ENCODE measurements around the gene CLIC4.
"Not testable (repeated sequence)": the region's sequence is repeated elsewhere in the genome, so short reads cannot be mapped to it uniquely, and the experiment has no call there.

CLIC4 gene

DNA sequence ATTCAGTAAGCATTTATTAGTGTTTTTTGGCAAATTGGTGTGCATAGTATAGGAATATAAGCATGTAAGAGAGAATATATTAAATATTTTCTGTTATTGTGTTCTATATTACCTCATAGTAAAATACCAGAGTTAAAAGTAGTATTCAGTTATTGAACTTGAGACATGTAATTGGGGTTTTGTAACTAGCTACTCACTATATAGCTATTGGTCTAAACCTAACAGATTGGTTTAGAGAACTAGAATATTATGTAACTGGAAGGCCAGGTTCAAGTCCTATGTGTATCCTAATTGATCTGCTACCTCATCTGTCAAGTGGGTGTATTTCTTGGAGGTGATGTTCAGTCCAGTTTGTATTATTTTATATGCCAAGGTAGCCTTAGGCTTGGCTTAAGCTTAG is 26.3 kb downstream of the CLIC4 start:
- DNase-seq (ENCODE audit: low read depth in 2 of 2, low spot score in 1 of 2), result no peak

- no peak for DNase-seq (ENCODE audit: low read depth in 2 of 2, low spot score in 1 of 2)
Observed at GRCh38 chr1:24773618-24774017, 28.4 kb downstream of the CLIC4 start.

DNA sequence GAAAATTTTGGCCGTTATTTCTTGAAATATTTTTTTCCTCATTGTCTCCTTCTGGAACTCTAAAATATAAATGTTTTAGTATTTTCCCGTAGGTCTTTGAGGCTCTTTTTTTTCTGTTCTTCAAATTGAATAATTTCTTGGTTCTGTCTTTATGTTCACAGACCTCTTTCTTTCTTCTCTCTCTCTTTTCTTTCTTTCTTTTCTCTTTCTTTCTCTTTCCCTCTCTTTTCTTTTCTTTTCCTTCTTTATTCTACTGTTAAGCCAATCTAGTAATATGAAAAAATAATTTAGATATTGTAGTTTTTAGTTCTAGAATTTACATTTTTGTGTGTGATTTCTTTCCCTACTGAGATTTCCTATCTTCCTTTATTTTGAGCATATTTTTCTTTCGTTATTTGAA is 30.1 kb downstream of the CLIC4 start:
- no peak for DNase-seq (ENCODE audit: low read depth in 2 of 2, low spot score in 1 of 2)

GRCh38 chr1:24775916-24776315 is 30.7 kb downstream of the CLIC4 start:
- no peak for DNase-seq (ENCODE audit: low read depth in 2 of 2, low spot score in 1 of 2)

DNA sequence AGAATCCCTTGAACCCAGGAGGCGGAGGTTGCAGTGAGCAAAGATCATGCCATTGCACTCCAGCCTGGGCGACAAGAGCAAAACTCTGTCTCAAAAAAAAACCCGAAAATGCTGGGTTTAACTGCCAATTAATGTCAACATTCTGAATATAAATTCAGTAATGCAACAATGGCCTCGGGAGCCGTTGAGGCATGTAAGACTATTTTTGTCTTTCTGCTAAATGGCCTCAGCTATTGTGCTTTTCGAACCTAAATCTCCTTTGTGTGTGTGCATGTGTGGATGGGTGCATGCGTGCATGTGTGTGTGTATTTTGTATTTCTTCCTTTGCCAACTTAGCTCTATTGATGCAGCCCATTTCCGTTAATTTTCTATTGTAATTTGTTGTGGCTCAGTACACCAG is 31.6 kb downstream of the CLIC4 start:
- DNase-seq (ENCODE audit: low read depth in 2 of 2, low spot score in 1 of 2), result no peak

DNA sequence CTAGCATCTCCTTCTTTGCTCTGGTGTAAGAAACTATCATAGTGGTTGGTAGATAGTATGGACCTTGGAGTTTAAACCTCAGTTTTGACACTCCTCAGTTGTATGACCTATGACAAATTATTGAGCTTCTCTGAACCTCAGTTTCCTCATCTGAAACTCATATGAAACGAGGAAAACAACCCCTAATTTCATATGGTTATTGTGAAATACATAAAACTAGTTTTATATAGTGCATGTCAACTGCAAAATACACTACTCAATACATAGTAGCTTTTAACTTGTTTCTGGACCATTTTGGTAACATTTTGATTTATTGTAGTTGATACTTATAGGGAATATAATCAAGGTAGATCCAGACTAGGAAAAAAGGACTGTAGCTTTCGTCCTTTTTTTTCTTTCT is 32.9 kb downstream of the CLIC4 start:
- DNase-seq (ENCODE audit: low read depth in 2 of 2, low spot score in 1 of 2), result no peak

GRCh38 chr1:24779199-24779598 is 34.0 kb downstream of the CLIC4 start:
- not testable (repeated sequence) for DNase-seq (ENCODE audit: low read depth in 2 of 2, low spot score in 1 of 2)

DNA sequence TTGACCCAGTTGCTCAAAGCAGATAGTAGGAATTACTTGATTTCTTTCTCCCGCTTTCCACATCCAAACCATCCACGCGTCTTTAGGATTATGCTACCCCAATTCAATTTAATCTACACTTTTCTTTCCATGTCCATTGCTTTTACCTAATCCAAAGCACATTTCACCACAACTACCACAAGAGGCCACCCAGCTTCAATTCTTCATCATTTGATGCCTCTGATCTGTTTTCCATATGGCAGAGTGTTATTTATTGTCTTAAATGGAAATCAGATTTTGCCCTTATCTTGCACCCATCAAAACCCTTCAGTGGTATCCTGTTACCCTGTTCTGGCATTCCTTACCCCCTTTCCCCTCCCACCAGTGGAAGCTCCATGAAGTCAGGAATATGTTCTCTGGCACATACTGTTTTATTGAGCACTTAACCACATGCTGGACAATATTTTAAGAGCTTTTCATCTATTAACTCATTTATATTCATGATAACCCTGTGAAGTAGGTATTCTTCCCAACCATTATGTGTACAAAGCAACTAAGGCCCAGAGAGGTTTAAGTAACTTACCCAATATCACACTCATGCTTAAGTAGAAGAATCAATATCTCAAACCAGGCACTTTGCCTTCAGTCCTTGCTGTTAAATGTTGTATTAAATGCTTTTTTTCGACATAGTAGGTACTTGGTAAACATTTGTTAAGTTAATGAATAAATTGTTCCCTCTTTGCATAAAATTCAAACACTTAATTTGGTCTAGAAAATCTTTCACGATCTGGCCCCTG is 34.6 kb downstream of the CLIC4 start:
- DNase-seq (ENCODE audit: low read depth in 2 of 2, low spot score in 1 of 2), result no peak

GRCh38 chr1:24780626-24781025 is 35.4 kb downstream of the CLIC4 start:
- not testable (repeated sequence) for DNase-seq (ENCODE audit: low read depth in 2 of 2, low spot score in 1 of 2)

GRCh38 chr1:24782689-24783088 is 37.4 kb downstream of the CLIC4 start:
- no peak for DNase-seq (ENCODE audit: low read depth in 2 of 2, low spot score in 1 of 2)

DNA sequence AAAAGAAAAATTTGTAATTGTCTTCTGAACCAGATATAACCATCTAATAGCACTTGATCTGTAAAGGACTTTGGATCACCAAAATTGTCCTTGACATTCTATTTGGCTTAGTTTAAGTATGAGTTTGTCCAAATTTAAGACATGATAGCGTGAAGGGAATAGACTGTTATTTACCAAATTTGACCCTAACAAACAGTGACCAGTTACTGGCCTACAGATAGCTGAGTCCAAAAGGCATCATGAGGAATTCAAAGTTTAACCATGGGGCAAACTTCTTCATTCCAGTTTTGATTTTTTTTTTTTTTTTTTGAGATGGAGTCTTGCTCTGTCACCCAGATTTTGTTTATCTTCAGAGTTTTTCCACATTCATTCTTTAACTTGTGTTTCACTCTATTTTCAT is 38.5 kb downstream of the CLIC4 start:
- no peak for DNase-seq (ENCODE audit: low read depth in 2 of 2, low spot score in 1 of 2)

DNA sequence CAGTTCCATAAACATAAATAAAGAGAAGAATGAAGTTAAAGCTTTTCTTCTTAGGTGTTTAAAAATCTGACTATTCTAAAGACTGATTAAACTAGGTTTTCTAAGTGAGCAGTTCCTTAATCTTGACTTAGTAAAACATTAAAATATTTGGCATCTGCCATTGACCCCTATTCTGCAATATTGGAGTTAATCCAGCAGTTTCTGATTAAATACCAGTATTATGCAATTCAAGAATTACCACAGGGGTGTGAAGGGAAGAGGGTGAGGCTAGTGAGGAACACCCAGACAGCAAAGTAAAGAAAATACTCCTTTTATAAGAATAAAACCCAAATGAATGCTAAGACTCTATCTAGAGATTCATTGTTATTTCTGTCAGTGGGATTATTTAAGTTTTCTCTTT is 40.9 kb downstream of the CLIC4 start:
- no peak for DNase-seq (ENCODE audit: low read depth in 2 of 2, low spot score in 1 of 2)

- DNase-seq (ENCODE audit: low read depth in 2 of 2, low spot score in 1 of 2), result no peak
Observed at GRCh38 chr1:24790490-24790889, 45.2 kb downstream of the CLIC4 start.

DNA sequence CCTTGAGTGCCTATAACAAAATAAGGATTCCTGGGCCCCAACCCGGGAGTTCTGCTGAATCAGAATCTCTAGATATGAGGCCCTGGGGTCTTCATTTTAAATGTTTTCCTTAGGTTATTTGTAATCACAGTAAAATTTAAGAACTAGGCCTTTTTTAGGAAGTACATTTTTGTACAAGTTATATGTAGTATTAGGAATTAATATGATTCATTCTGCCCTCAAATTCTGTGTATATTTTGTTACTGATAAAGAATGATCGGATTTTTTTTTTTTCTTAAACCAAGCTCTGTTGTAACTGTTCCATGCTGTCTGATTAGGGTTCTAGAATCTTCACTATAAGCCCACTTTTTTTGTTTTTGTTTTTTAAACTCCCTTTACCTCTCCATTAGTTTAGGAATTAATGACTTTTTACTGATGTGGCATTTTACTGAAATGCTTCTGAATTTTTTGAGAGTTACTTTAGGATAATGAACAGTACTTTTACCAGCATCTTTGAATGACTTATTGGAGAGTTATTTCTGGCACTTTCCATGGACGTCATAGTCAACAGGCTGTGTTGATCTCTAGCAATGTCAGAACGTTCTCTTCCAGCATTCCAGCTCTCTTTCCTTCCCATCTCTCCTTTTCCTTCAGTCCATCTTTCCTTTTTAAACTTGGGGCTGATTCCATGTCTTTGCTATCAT is 48.3 kb downstream of the CLIC4 start:
- no peak for DNase-seq (ENCODE audit: low read depth in 2 of 2, low spot score in 1 of 2)

DNA sequence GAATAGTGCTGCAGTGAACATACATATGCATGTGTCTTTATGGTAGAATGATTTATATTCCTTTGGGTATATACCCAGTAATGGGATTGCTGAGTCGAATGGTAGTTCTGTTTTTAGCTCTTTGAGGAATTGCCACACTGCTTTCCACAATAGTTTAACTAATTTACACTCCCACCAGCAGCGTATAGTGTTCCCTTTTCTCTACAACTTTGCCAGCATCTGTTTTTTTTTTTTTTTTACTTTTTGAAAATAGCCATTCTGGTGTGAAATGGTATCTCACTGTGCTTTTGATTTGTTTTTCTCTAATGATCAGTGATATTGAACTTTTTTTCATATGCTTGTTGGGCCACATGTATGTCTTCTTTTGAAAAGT is 48.9 kb downstream of the CLIC4 start:
- not testable (repeated sequence) for DNase-seq (ENCODE audit: low read depth in 2 of 2, low spot score in 1 of 2)

DNA sequence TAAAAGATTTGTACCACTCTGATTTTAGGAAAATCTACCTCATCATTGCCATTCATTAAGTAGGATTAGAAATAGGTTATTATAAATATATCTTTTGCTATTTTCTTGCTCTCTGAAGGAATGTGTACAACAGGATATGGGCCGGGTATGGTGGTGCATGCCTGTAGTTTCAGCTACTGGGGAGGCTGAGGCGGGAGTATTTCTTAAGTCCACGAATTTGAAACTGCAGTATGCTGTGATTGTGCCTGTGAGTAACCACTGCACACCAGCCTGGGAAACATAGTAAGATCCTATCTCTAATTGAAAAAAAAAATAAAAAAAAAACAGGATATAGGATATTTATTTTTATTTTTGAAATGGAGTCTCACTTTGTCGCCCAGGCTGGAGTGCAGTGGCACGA is 50.0 kb downstream of the CLIC4 start:
- no peak for DNase-seq (ENCODE audit: low read depth in 2 of 2, low spot score in 1 of 2)

- DNase-seq (ENCODE audit: low read depth in 2 of 2, low spot score in 1 of 2), result no peak
Observed at GRCh38 chr1:24796524-24796923, 51.3 kb downstream of the CLIC4 start.

- DNase-seq (ENCODE audit: low read depth in 2 of 2, low spot score in 1 of 2), result not testable (repeated sequence)
Observed at GRCh38 chr1:24799242-24799641, 54.0 kb downstream of the CLIC4 start.

DNA sequence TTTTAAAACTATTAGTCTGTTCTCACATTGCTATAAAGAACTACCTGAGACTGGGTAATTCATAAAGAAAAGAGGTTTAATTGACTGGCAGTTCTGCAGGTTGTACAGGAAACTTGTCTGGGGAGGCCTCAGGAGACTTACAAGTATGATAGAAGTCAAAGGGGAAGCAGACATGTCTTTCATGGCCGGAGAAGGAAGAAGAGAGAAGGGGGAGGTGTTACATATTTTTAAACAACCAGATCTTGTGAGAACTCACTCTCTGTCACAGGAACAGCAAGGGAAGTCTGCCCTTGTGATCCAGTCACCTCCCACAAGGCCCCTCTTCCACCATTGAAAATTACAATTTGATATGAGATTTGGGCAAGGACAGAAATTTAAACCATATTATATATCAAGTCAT is 55.9 kb downstream of the CLIC4 start:
- DNase-seq (ENCODE audit: low read depth in 2 of 2, low spot score in 1 of 2), result no peak

DNA sequence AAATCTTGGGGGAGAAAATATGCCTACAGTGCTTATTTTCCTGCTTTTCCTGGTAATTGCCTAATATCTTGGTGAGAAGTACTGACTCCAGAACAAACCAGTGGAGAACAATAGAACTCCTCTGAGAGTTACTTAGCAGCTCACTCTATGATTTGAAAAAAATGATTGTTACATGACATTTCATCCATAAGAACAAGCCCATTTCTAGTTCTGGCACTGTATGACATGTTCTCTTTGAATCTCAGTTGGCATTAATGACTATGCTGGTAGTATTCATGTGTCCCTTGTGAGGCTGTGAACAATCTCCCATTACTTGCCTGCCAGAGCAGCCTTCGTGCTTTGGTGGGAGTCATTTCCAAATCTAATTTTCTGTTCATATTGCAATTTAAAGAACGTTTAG is 58.0 kb downstream of the CLIC4 start:
- no peak for DNase-seq (ENCODE audit: low read depth in 2 of 2, low spot score in 1 of 2)

DNA sequence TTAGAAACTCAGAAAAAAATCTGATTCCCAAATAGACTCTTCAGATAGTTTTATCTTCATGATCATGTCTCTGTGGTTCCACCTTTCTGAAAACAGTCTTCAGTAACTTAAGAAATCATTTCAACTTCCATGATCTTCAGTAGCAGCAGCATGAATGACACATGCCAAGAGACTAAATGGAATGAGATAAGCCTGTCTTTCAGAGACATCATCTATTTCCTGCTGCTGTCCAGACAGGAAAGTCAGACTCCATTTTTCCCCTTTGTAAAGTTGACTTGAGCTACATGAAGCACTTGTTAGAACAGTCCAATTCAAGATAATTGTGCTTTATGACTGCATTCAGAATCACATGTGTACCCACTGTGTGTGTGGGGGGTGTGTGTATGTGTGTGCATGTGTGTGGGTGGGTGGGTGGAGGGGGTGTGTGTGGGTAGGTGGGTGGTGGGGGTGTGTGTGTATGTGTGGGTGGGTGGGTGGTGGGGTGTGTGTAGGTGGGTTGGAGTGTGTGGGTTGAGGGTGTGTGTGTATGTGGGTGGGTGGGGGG is 58.8 kb downstream of the CLIC4 start:
- DNase-seq (ENCODE audit: low read depth in 2 of 2, low spot score in 1 of 2), result no peak

GRCh38 chr1:24805534-24806301 is 60.5 kb downstream of the CLIC4 start:
- DNase-seq (ENCODE audit: low read depth in 2 of 2, low spot score in 1 of 2), result no peak
